ENCODE data around the gene NALCN. TPM values are rescaled to one million over a fixed set of nuclear protein-coding genes. Genes with fewer than 3 reads are reported as not detected.

The NALCN gene
- total and polyA plus RNA-seq, 10 of the 15 experiments (the other 5 are each of a cell fraction or from before 2014, with no cell fraction given): under 0.01 TPM; not detected in 9

- no peak overlapping the region for H3K4me2 ChIP-seq (ENCODE audit: control insufficient read depth, insufficient read depth)
- H3K79me2 ChIP-seq (ENCODE audit: control insufficient read depth, insufficient read depth, low read length): no peaks in the 10 kb centered on the region
- intact Hi-C loops (cut with micrococcal nuclease; ENCODE audit: unreplicated experiment): no loop called here
- CTCF ChIA-PET: no interaction called here
- no TSS peak for BruUV-seq (replicated peaks)
- SMC1A ChIA-PET (ENCODE audit: uncharacterized antibody, unreplicated experiment): no interaction called here
- no peak overlapping the region for H3K27ac ChIP-seq (ENCODE audit: control insufficient read depth, insufficient read depth)
- FAIRE-seq (no peak), ATAC-seq (no peak), DNase-seq (ENCODE audit: low read depth, low spot score) (no peak)
- RAD21 ChIA-PET (ENCODE audit: unreplicated experiment): no interaction called here
- H3K27me3 ChIP-seq (replicated peaks in 1 of 2; ENCODE audit: control insufficient read depth in 2 of 2, insufficient read depth in 2 of 2, low read length in 1 of 2): no peaks in the 10 kb centered on the region
- H3K9ac ChIP-seq (ENCODE audit: control insufficient read depth, insufficient read depth, low read length): no peak overlapping the region
- 0% methylated on average over 2 of the region's 2 CpGs for WGBS (ENCODE audit: insufficient coverage, insufficient replicate concordance, low lambda C conversion rate, missing lambda C conversion rate)
- POLR2A ChIA-PET: no interaction called here
- H3K4me1 ChIP-seq (ENCODE audit: control insufficient read depth, insufficient read depth, low read length): no peaks in the 10 kb centered on the region
- no peak overlapping the region for H3K4me3 ChIP-seq
- no peaks in the 10 kb centered on the region for H3K9me3 ChIP-seq (replicated peaks; ENCODE audit: control insufficient read depth, insufficient read depth, low read length)
- in situ Hi-C loops (cut with MboI): no loop called here
- no peak for TF ChIP-seq SMAD1 (IDR thresholded peaks at IDR 0.05; ENCODE audit: low read depth, partially characterized antibody)
- TF ChIP-seq SUZ12 (IDR thresholded peaks at IDR 0.05; ENCODE audit: unreplicated experiment): no peak
- no peak for TF ChIP-seq MYB (IDR thresholded peaks at IDR 0.05; ENCODE audit: borderline replicate concordance, low read depth, low read length)
- H3K36me3 ChIP-seq (ENCODE audit: control insufficient read depth in 2 of 2, insufficient read depth in 2 of 2, low read length in 1 of 2): no peaks in the 10 kb centered on the region
- no peak overlapping the region for H2AFZ ChIP-seq (ENCODE audit: control insufficient read depth, low read depth, low read length)
- H4K20me1 ChIP-seq (ENCODE audit: control insufficient read depth, insufficient read depth): no peaks in the 10 kb centered on the region
Observed at GRCh38 chr13:101010100-101010499, 406.2 kb downstream of the NALCN start.

GRCh38 chr13:101007245-101007644 is 409.1 kb downstream of the NALCN start:
- Histone ChIP-seq H3K4me3 (no peak overlapping the region), H2AFZ (ENCODE audit: control insufficient read depth, low read depth, low read length) (no peak overlapping the region), H3K36me3 (ENCODE audit: control insufficient read depth in 2 of 2, insufficient read depth in 2 of 2, low read length in 1 of 2) (no peaks in the 10 kb centered on the region), H3K4me2 (ENCODE audit: control insufficient read depth, insufficient read depth) (no peak overlapping the region), H4K20me1 (ENCODE audit: control insufficient read depth, insufficient read depth) (no peaks in the 10 kb centered on the region), H3K27me3 (replicated peaks in 1 of 2; ENCODE audit: control insufficient read depth in 2 of 2, insufficient read depth in 2 of 2, low read length in 1 of 2) (no peaks in the 10 kb centered on the region), H3K4me1 (ENCODE audit: control insufficient read depth, insufficient read depth, low read length) (no peaks in the 10 kb centered on the region), H3K79me2 (ENCODE audit: control insufficient read depth, insufficient read depth, low read length) (no peaks in the 10 kb centered on the region), H3K27ac (ENCODE audit: control insufficient read depth, insufficient read depth) (no peak overlapping the region), H3K9ac (ENCODE audit: control insufficient read depth, insufficient read depth, low read length) (no peak overlapping the region), H3K9me3 (replicated peaks; ENCODE audit: control insufficient read depth, insufficient read depth, low read length) (no peaks in the 10 kb centered on the region)
- POLR2A ChIA-PET: no interaction called here
- DNase-seq (ENCODE audit: low read depth, low spot score): no peak
- CTCF ChIA-PET: no interaction called here
- in situ Hi-C loops (cut with MboI) (no loop called here), intact Hi-C loops (cut with micrococcal nuclease; ENCODE audit: unreplicated experiment) (no loop called here)
- ATAC-seq: no peak
- RAD21 ChIA-PET (ENCODE audit: unreplicated experiment): no interaction called here
- SMC1A ChIA-PET (ENCODE audit: uncharacterized antibody, unreplicated experiment): no interaction called here
- FAIRE-seq: no peak
- no TSS peak for BruUV-seq (replicated peaks)
- 29% methylated on average over 2 of the region's 2 CpGs for WGBS (ENCODE audit: insufficient coverage, insufficient replicate concordance, low lambda C conversion rate, missing lambda C conversion rate)
- no peak for TF ChIP-seq BCLAF1 (IDR thresholded peaks at IDR 0.05)
- no peak for TF ChIP-seq ZBTB11 (CRISPR knock-in tag; IDR thresholded peaks at IDR 0.05)
- no peak for TF ChIP-seq EGR1 (IDR thresholded peaks at IDR 0.05; ENCODE audit: borderline replicate concordance in 1 of 2, low read depth in 2 of 2, low read length in 2 of 2)
- TF ChIP-seq PBX3 (IDR thresholded peaks at IDR 0.05; ENCODE audit: insufficient replicate concordance, low read depth, low read length): no peak
- no peak for TF ChIP-seq RUNX3 (IDR thresholded peaks at IDR 0.05; ENCODE audit: low read length)
- TF ChIP-seq RFX5 (IDR thresholded peaks at IDR 0.05; ENCODE audit: low read depth, low read length): no peak
- no peak for TF ChIP-seq POLR2A (IDR thresholded peaks at IDR 0.05; ENCODE audit: low read depth, low read length)
- no peak for TF ChIP-seq YBX1 (IDR thresholded peaks at IDR 0.05)
